Endothelial cell of umbilical vein (primary cell): Measurements from ENCODE around the gene TRIM65. TPM values are rescaled to one million over a fixed set of nuclear protein-coding genes. Genes with fewer than 3 reads are reported as not detected.

ENCODE experiments used
- BruUV-seq: library from RNA; stranded (reverse); fragments of 400-500 nt; replicated peaks from 2 replicates; lab custom pipeline; 2021; lab: Mats Ljungman, UMichigan
- CTCF ChIA-PET: fragments of 300-600, 350-600 bp; sonication (Branson Sonifier 250); formaldehyde crosslinking; loops from one replicate; lab custom pipeline; 2021; ENCODE audit warnings: antibody characterized with exemption, inconsistent platforms; lab: Charles Lee
- POLR2A ChIA-PET: fragments of 300-600, 350-600 bp; sonication (Branson Sonifier 250); formaldehyde crosslinking; loops from one replicate; lab custom pipeline; 2021; ENCODE audit warnings: antibody characterized with exemption, inconsistent platforms; lab: Charles Lee
- DNase-seq: peaks from one replicate; pipeline ENCODE4 v3.0.0-alpha.2; 2011; ENCODE audit warnings: low read depth, low spot score
- FAIRE-seq: peaks from 2 replicates; lab custom pipeline; 2011; peaks lifted over from hg19 to GRCh38; lab: Jason Lieb, UNC
- H2AFZ ChIP-seq: 2 replicates; pipeline ENCODE4 v1.6.0; 2012; ENCODE audit warnings: low read depth, low read length, control low read depth, inconsistent platforms
- H3K27ac ChIP-seq: 2 replicates; pipeline ENCODE4 v1.5.1; 2011; ENCODE audit warnings: low read depth, mild to moderate bottlenecking, control low read depth, low read length, moderate library complexity; ENCODE audit not compliant: insufficient read depth
- H3K27me3 ChIP-seq, 2 experiments: 2 replicates each; pipeline versions ENCODE4 v1.6.0 to v1.6.1; 2011; ENCODE audit warnings: low read length in 2 of 2, mixed read lengths in 1 of 2; ENCODE audit not compliant: control insufficient read depth in 2 of 2, insufficient read depth in 2 of 2
- H3K36me3 ChIP-seq, 2 experiments: 2 replicates in 1 of 2; 3 replicates in 1 of 2; pipeline ENCODE4 v1.5.1; 2011; ENCODE audit warnings: low read length in 2 of 2, mild to moderate bottlenecking in 1 of 2, moderate library complexity in 1 of 2; ENCODE audit not compliant: control insufficient read depth in 2 of 2, insufficient read depth in 2 of 2; ENCODE audit errors: extremely low read depth in 1 of 2
- H3K4me1 ChIP-seq: 3 replicates; pipeline ENCODE4 v1.5.1; 2011; ENCODE audit warnings: mild to moderate bottlenecking, low read length; ENCODE audit not compliant: control insufficient read depth, insufficient read depth; ENCODE audit errors: extremely low read depth
- H3K4me2 ChIP-seq: 2 replicates; pipeline ENCODE4 v1.6.1; 2011; ENCODE audit warnings: low read length, control low read depth, mixed read lengths; ENCODE audit not compliant: insufficient read depth
- H3K4me3 ChIP-seq, 3 experiments: fragments of 200-600 bp in 1 of 3; sonication (generic), shearing (Covaris generic) in 1 of 3; replicated peaks in 1 of 3; 2 replicates each; pipeline ENCODE4 v1.5.1; 2011 to 2016; ENCODE audit warnings: control low read depth in 3 of 3, low read length in 3 of 3, mild to moderate bottlenecking in 2 of 3, inconsistent platforms in 1 of 3, low read depth in 1 of 3, moderate library complexity in 1 of 3; ENCODE audit not compliant: insufficient read depth in 1 of 3
- H3K79me2 ChIP-seq: 2 replicates; pipeline ENCODE4 v1.6.0; 2012; ENCODE audit warnings: low read length, inconsistent platforms; ENCODE audit not compliant: control insufficient read depth, insufficient read depth
- H3K9ac ChIP-seq: replicated peaks from 2 replicates; pipeline ENCODE3; 2011; ENCODE audit warnings: low read length, control low read depth; ENCODE audit not compliant: insufficient read depth; ENCODE audit errors: extremely low read depth
- H3K9me1 ChIP-seq: replicated peaks from 3 replicates; pipeline ENCODE4 v1.6.0; 2011; ENCODE audit warnings: mild to moderate bottlenecking, low read length; ENCODE audit not compliant: control insufficient read depth, insufficient read depth; ENCODE audit errors: extremely low read depth
- H3K9me3 ChIP-seq: replicated peaks from 2 replicates; pipeline ENCODE4 v1.5.1; 2012; ENCODE audit warnings: low read length, inconsistent platforms; ENCODE audit not compliant: control insufficient read depth, insufficient read depth
- H4K20me1 ChIP-seq: replicated peaks from 2 replicates; pipeline ENCODE3; 2011; ENCODE audit warnings: mild to moderate bottlenecking, low read length; ENCODE audit not compliant: control insufficient read depth, insufficient read depth; ENCODE audit errors: extremely low read depth
- CTCF ChIP-seq, 2 donors: IDR thresholded peaks; 1 replicate in 1 of 2; 2 replicates in 1 of 2; pipeline ENCODE4 v1.5.1; 2011; ENCODE audit warnings: low read length in 2 of 2, mild to moderate bottlenecking in 2 of 2, moderate library complexity in 2 of 2, control low read depth in 1 of 2, inconsistent platforms in 1 of 2, low read depth in 1 of 2; ENCODE audit not compliant: insufficient read depth in 1 of 2; ENCODE audit errors: extremely low read depth in 1 of 2
- EZH2 ChIP-seq: IDR thresholded peaks from 2 replicates; pipeline ENCODE4 v1.6.1; 2012; ENCODE audit warnings: borderline replicate concordance, low read depth, mild to moderate bottlenecking, moderate library complexity, low read length, inconsistent platforms; ENCODE audit not compliant: severe bottlenecking
- FOS ChIP-seq: IDR thresholded peaks from 2 replicates; pipeline ENCODE4 v1.6.1; 2011; ENCODE audit warnings: mild to moderate bottlenecking, low read length, moderate library complexity, borderline replicate concordance; ENCODE audit not compliant: insufficient read depth
- GATA2 ChIP-seq: IDR thresholded peaks from 2 replicates; pipeline ENCODE4 v1.7.0; 2011; ENCODE audit warnings: low read depth, mild to moderate bottlenecking, moderate library complexity, mixed read lengths, low read length; ENCODE audit not compliant: insufficient read length, insufficient read depth
- JUN ChIP-seq: IDR thresholded peaks from 2 replicates; pipeline ENCODE4 v1.6.1; 2011; ENCODE audit warnings: borderline replicate concordance, low read depth; ENCODE audit not compliant: insufficient read length, insufficient read depth
- MAX ChIP-seq: IDR thresholded peaks from 2 replicates; pipeline ENCODE4 v1.6.1; 2011; ENCODE audit not compliant: insufficient read depth, insufficient read length
- MYC ChIP-seq: IDR thresholded peaks from one replicate; pipeline ENCODE4 v1.6.1; 2011; ENCODE audit warnings: mild to moderate bottlenecking, low read depth, low read length
- POLR2A ChIP-seq: IDR thresholded peaks from 2 replicates; pipeline ENCODE4 v1.6.1; 2012; ENCODE audit warnings: low read depth, mild to moderate bottlenecking, control low read depth, low read length
- POLR2AphosphoS5 ChIP-seq: IDR thresholded peaks from 2 replicates; pipeline ENCODE4 v1.6.1; 2012; ENCODE audit warnings: low read depth, mild to moderate bottlenecking, control low read depth, low read length, moderate library complexity; ENCODE audit not compliant: insufficient read depth
- dilution Hi-C: fragments of 300-500 bp; cut with MboI; formaldehyde crosslinking; loops from one replicate; pipeline ENCODE4 v1.15.0; 2019; ENCODE audit warnings: low sequenced_read_pairs; ENCODE audit not compliant: extremely low pct_ligation_motif_present
- intact Hi-C: fragments of 100-400 bp; cut with micrococcal nuclease; formaldehyde crosslinking; loops from one replicate; pipeline ENCODE4 v1.10.0; 2022
- polyA plus RNA-seq, 4 experiments: library from polyadenylated mRNA; depleted of rRNA in 3 of 4; stranded (reverse) in 3 of 4; unstranded in 1 of 4; fragments of >200 nt; gene quantifications; 2 replicates each; pipeline versions ENCODE4 v1.2.1 to v1.2.3, GENCODE V29; 2011 to 2012; ENCODE audit warnings: missing spikeins in 1 of 4
- total RNA-seq: library from RNA; stranded (reverse); gene quantifications from 2 replicates; pipeline ENCODE4 v1.2.3, GENCODE V29; 2021

TRIM65 gene
- total and polyA plus RNA-seq, 2 donors (not counting 3 experiments of a cell fraction or from before 2014, with no cell fraction given), result 19.3 to 33.5 TPM

DNA sequence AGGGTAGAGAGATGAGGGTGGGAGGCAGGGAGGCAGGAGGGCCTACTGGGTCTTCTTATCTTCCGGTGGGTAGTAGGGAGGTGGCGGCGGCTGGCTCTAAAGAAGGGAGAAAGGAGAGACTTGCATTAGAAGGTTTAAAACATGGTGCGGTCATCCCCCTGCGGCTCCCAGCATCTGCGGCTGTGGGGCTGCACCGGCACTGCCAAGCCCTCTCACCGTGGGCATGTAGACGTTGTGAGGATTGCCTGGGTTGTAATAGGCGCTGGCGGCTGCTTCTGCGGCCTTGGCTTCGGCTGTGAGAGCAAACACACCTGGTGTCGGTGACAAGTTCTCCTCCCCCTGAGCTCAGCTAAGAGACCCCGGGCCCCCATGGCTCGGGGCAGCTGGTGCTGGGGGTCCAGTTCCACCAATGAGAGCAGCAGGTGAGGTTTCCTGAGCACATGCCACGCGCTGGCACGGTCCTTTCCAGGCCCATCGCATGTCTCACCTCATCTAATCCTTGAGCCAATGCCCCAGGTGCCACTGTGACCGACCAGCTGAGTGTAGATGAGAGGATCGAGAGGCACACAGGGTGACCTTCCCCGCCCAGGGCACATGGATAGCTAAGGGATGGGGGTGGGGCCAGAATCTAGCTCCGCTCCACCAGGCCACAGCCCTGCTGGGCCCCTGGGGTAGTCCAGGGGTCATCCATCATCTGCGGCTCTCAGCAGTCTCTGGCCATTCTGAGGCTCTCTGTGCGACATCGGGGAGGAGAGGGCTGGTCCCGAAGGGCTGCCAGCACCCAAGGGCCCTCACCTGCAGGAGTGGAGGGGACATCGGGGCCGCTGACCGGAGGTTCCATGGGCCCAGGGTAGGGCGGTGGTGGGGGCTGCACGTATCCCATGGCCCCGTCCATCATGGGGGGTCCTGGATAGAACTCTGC lies 49.8 kb downstream of the TRIM65 start:
- no peak overlapping the region for H3K27ac ChIP-seq

More for the DNA sequence above, 49.8 kb downstream of the TRIM65 start:
- Histone ChIP-seq H3K27me3 (no peaks in the 10 kb centered on the region), H3K4me1 (peaks cover 39% of the 10 kb centered on the region), H3K36me3 (peaks cover 3 to 37% of the 10 kb centered on the region in 2 experiments), H4K20me1 (no peaks in the 10 kb centered on the region), H3K9ac (no peak overlapping the region), H3K9me3 (no peaks in the 10 kb centered on the region), H3K4me2 (no peak overlapping the region), H3K9me1 (no peaks in the 10 kb centered on the region), H3K79me2 (no peaks in the 10 kb centered on the region), H2AFZ (no peak overlapping the region), H3K4me3 (no peak overlapping the region)
- DNase-seq, result no peak
- POLR2A ChIA-PET, result interaction anchor here (1.3 kb wide), 1 partner anchor 67 kb away, joined by 7 read pairs; no protein-coding TSS in a partner anchor
- no TSS peak for BruUV-seq
- CTCF ChIA-PET, result interaction anchor here (1.0 to 6.8 kb wide), 10 partner anchors 9 to 82 kb away, joined by 3 to 53 read pairs (median 7); partner anchors contain the start of genes GALK1, TRIM47 and WBP2
- dilution Hi-C loops (no loop called here), intact Hi-C loops (no loop called here)
- FAIRE-seq, result no peak
- TF ChIP-seq GATA2 (no peak), CTCF (IDR thresholded peaks at IDR 0.05; ENCODE audit: extremely low read depth in 1 of 2, insufficient read depth in 1 of 2, low read depth in 1 of 2, low read length in 2 of 2) (no peak), EZH2 (no peak), POLR2A (no peak), POLR2AphosphoS5 (no peak), FOS (no peak), MAX (no peak), MYC (no peak), JUN (no peak)
